Esophagus squamous epithelium (tissue), 5 donors: ENCODE data around the gene PPP1R12C. TPM values are rescaled to one million over a fixed set of nuclear protein-coding genes. Genes with fewer than 3 reads are reported as not detected.

Experiments
- DNase-seq: peaks from one replicate; lab custom pipeline; 2025; lab: John Stamatoyannopoulos, UW
- H3K27ac ChIP-seq, 4 donors: fragments of 200-600 bp; sonication (generic); one replicate each; pipeline ENCODE4 v1.5.1; 2016 to 2019; ENCODE audit warnings: mild to moderate bottlenecking in 1 of 4
- H3K27me3 ChIP-seq, 4 donors: fragments of 200-600 bp; sonication (generic); 1 replicate in 3 of 4; 2 replicates in 1 of 4; pipeline versions ENCODE4 v1.5.1 to v1.6.0; 2017 to 2021; ENCODE audit warnings: antibody characterized with exemption in 1 of 4
- H3K36me3 ChIP-seq, 3 donors: fragments of 200-600 bp; sonication (generic); one replicate each; pipeline ENCODE4 v1.5.1; 2016 to 2019
- H3K4me1 ChIP-seq, 3 donors: fragments of 200-600 bp; sonication (generic); one replicate each; pipeline ENCODE4 v1.5.1; 2017 to 2019
- H3K4me3 ChIP-seq, 4 donors: fragments of 200-600 bp; sonication (generic); 1 replicate in 3 of 4; 2 replicates in 1 of 4; pipeline ENCODE4 v1.5.1; 2016 to 2019; ENCODE audit warnings: mild to moderate bottlenecking in 2 of 4, moderate library complexity in 1 of 4
- H3K9me3 ChIP-seq, 3 donors: fragments of 200-600 bp; sonication (generic); one replicate each; pipeline ENCODE4 v1.5.1; 2016 to 2019
- CTCF ChIP-seq, 6 experiments: fragments of 450-650 bp in 4 of 6; fragments of 200-600 bp in 2 of 6; sonication (generic) in 2 of 6; IDR thresholded peaks; one replicate each; pipeline ENCODE4 v1.5.1; 2016 to 2019; ENCODE audit warnings: antibody characterized with exemption in 6 of 6, mild to moderate bottlenecking in 4 of 6, moderate library complexity in 4 of 6
- POLR2A ChIP-seq, 4 donors: fragments of 450-650 bp; IDR thresholded peaks; one replicate each; pipeline ENCODE4 v1.6.1; 2017; ENCODE audit warnings: antibody characterized with exemption in 4 of 4, mild to moderate bottlenecking in 4 of 4, moderate library complexity in 3 of 4
- WGBS, 2 donors: methylation state at CpG; one replicate each; pipeline ENCODE4 v1.1.5; 2018; 5-methylcytosine and 5-hydroxymethylcytosine counted together
- intact Hi-C: fragments of 100-400 bp; cut with DNase I; formaldehyde crosslinking; loops from one replicate; pipeline ENCODE4 v1.15.0; 2022
- total RNA-seq, 4 donors: library from RNA; depleted of rRNA; stranded (reverse); fragments of >200 nt; gene quantifications; one replicate each; pipeline ENCODE4 v1.1.0, GENCODE V29; 2016
- donor health status: DM: yes; HTN: yes; CAD: no.

PPP1R12C gene
- total RNA-seq, 4 donors from 2014 or later = 35.1 to 89.1 (median 43.7) TPM

GRCh38 chr19:55053735-55054134, 63.7 kb downstream of the PPP1R12C start:
- no peak for TF ChIP-seq POLR2A (IDR thresholded peaks at IDR 0.05)
- no peak for TF ChIP-seq CTCF (IDR thresholded peaks at IDR 0.05)
- Histone ChIP-seq H3K27me3 (no peaks in the 10 kb centered on the region), H3K27ac (no peak overlapping the region), H3K4me1 (no peaks in the 10 kb centered on the region), H3K4me3 (no peak overlapping the region), H3K36me3 (peaks cover 9 to 100% (median 51%) of the 10 kb centered on the region in 3 donors), H3K9me3 (no peaks in the 10 kb centered on the region)
- intact Hi-C loops = no loop called here
- WGBS, 2 donors = 73 to 93% methylated on average over 5 to 7 of the region's 7 CpGs
- no peak for DNase-seq

GRCh38 chr19:55050749-55051532, 66.5 kb downstream of the PPP1R12C start:
- intact Hi-C loops = no loop called here
- TF ChIP-seq CTCF (IDR thresholded peaks at IDR 0.05) = no peak
- TF ChIP-seq POLR2A (IDR thresholded peaks at IDR 0.05) = no peak

GRCh38 chr19:55048446-55048845, 69.0 kb downstream of the PPP1R12C start:
- no peaks in the 10 kb centered on the region for H3K27me3 ChIP-seq
- TF ChIP-seq POLR2A (IDR thresholded peaks at IDR 0.05) (no peak), CTCF (IDR thresholded peaks at IDR 0.05) (no peak)
- H3K9me3 ChIP-seq = no peaks in the 10 kb centered on the region
- intact Hi-C loops = no loop called here
- DNase-seq = no peak
- no peak overlapping the region for H3K27ac ChIP-seq
- H3K4me1 ChIP-seq = no peaks in the 10 kb centered on the region
- H3K36me3 ChIP-seq = peaks cover 24 to 100% (median 40%) of the 10 kb centered on the region in 3 donors
- WGBS, 2 donors = 93 to 95% methylated on average over 12 to 13 of the region's 15 CpGs
- no peak overlapping the region for H3K4me3 ChIP-seq

More at GRCh38 chr19:55050749-55051532, 66.5 kb downstream of the PPP1R12C start:
- WGBS, 2 donors = 90 to 94% methylated on average over 22 to 24 of the region's 25 CpGs
- peaks cover 12 to 100% (median 51%) of the 10 kb centered on the region in 3 donors for H3K36me3 ChIP-seq
- H3K27me3 ChIP-seq = no peaks in the 10 kb centered on the region
- H3K27ac ChIP-seq = peak overlapping the region in 3 of 4 donors; percentile 42 to 68 (median 53)
- no peaks in the 10 kb centered on the region for H3K4me1 ChIP-seq
- H3K9me3 ChIP-seq = no peaks in the 10 kb centered on the region
- no peak overlapping the region for H3K4me3 ChIP-seq
- DNase-seq = no peak

DNA sequence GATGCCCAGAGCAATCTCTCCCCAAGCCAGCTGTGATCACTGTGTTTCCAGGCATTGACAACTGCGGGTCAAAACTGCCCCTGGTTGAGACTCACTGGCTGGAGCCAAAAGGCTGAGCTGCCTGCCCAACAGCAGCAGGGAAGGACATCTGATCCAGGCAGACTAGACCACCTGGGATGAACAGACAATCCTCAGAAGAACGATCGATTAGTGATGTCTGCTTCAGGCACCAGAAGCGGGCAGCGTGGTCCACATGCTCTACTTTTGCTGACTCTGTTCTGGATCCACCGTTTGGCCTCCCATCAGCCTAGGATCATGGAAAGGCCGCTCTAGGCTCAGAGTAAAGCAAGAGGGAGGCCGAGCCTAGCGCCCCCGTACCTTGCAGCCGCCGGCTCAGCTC, 69.5 kb downstream of the PPP1R12C start:
- WGBS, 2 donors = 88% methylated on average over 10 of the region's 12 CpGs; no CpG with 5 or more reads in 1 of the 2 donors
- no peak for DNase-seq

More for the DNA sequence above, 69.5 kb downstream of the PPP1R12C start:
- peaks cover 24 to 100% (median 40%) of the 10 kb centered on the region in 3 donors for H3K36me3 ChIP-seq
- no peak for TF ChIP-seq CTCF (IDR thresholded peaks at IDR 0.05)
- no peak for TF ChIP-seq POLR2A (IDR thresholded peaks at IDR 0.05)
- no peak overlapping the region for H3K4me3 ChIP-seq
- no peaks in the 10 kb centered on the region for H3K27me3 ChIP-seq
- no peaks in the 10 kb centered on the region for H3K4me1 ChIP-seq
- intact Hi-C loops = no loop called here
- no peaks in the 10 kb centered on the region for H3K9me3 ChIP-seq
- H3K27ac ChIP-seq = no peak overlapping the region
